ENCODE measurements around the gene ALOXE3.
A peak's percentile ranks its signal among the peaks of the same experiment; 100 is the strongest.

ALOXE3 gene

GRCh38 chr17:8125947-8126490, 7.7 kb upstream of the ALOXE3 start:
- ATAC-seq, result no peak
- TF ChIP-seq ZC3H10 (CRISPR knock-in tag; IDR thresholded peaks at IDR 0.05) (no peak), ZFP3 (CRISPR knock-in tag; IDR thresholded peaks at IDR 0.05) (no peak), PPARA (CRISPR knock-in tag; IDR thresholded peaks at IDR 0.05; ENCODE audit: borderline replicate concordance) (no peak), SNAI2 (CRISPR knock-in tag; IDR thresholded peaks at IDR 0.05) (no peak), ZNF8 (CRISPR knock-in tag; IDR thresholded peaks at IDR 0.05) (no peak), ARNTL (CRISPR knock-in tag; IDR thresholded peaks at IDR 0.05; ENCODE audit: borderline replicate concordance, low read depth) (no peak), BACH2 (CRISPR knock-in tag; IDR thresholded peaks at IDR 0.05; ENCODE audit: borderline replicate concordance) (no peak), CSRNP3 (CRISPR knock-in tag; IDR thresholded peaks at IDR 0.05) (no peak), ZNF565 (CRISPR knock-in tag; conservative IDR thresholded peaks at IDR 0.05; ENCODE audit: low read depth) (no peak), GLIS3 (CRISPR knock-in tag; IDR thresholded peaks at IDR 0.05) (no peak), ESRRG (CRISPR knock-in tag; IDR thresholded peaks at IDR 0.05) (no peak), CSDC2 (CRISPR knock-in tag; IDR thresholded peaks at IDR 0.05) (no peak), RARB (CRISPR knock-in tag; IDR thresholded peaks at IDR 0.05) (no peak), TOX (CRISPR knock-in tag; IDR thresholded peaks at IDR 0.05; ENCODE audit: borderline replicate concordance) (no peak), PATZ1 (CRISPR knock-in tag; IDR thresholded peaks at IDR 0.05; ENCODE audit: borderline replicate concordance) (no peak), ISL1 (CRISPR knock-in tag; IDR thresholded peaks at IDR 0.05) (no peak), CREB5 (CRISPR knock-in tag; IDR thresholded peaks at IDR 0.05; ENCODE audit: low read depth) (no peak)

GRCh38 chr17:8125154-8125946, 7.0 kb upstream of the ALOXE3 start:
- peak; percentile 9 for ATAC-seq
- no peak for TF ChIP-seq CREB5 (CRISPR knock-in tag; IDR thresholded peaks at IDR 0.05; ENCODE audit: low read depth)
- no peak for TF ChIP-seq TOX (CRISPR knock-in tag; IDR thresholded peaks at IDR 0.05; ENCODE audit: borderline replicate concordance)
- no peak for TF ChIP-seq PATZ1 (CRISPR knock-in tag; IDR thresholded peaks at IDR 0.05; ENCODE audit: borderline replicate concordance)
- no peak for TF ChIP-seq ARNTL (CRISPR knock-in tag; IDR thresholded peaks at IDR 0.05; ENCODE audit: borderline replicate concordance, low read depth)
- TF ChIP-seq ZNF565 (CRISPR knock-in tag; conservative IDR thresholded peaks at IDR 0.05; ENCODE audit: low read depth), result no peak
- no peak for TF ChIP-seq BACH2 (CRISPR knock-in tag; IDR thresholded peaks at IDR 0.05; ENCODE audit: borderline replicate concordance)
- no peak for TF ChIP-seq GLIS3 (CRISPR knock-in tag; IDR thresholded peaks at IDR 0.05)
- TF ChIP-seq RARB (CRISPR knock-in tag; IDR thresholded peaks at IDR 0.05), result no peak

- TF ChIP-seq CREB5 (CRISPR knock-in tag; IDR thresholded peaks at IDR 0.05; ENCODE audit: low read depth), result no peak
- no peak for TF ChIP-seq BACH2 (CRISPR knock-in tag; IDR thresholded peaks at IDR 0.05; ENCODE audit: borderline replicate concordance)
- TF ChIP-seq ZC3H10 (CRISPR knock-in tag; IDR thresholded peaks at IDR 0.05), result no peak
- no peak for TF ChIP-seq ARNTL (CRISPR knock-in tag; IDR thresholded peaks at IDR 0.05; ENCODE audit: borderline replicate concordance, low read depth)
- TF ChIP-seq OSR1 (CRISPR knock-in tag; IDR thresholded peaks at IDR 0.05), result no peak
- no peak for TF ChIP-seq ESRRG (CRISPR knock-in tag; IDR thresholded peaks at IDR 0.05)
- no peak for TF ChIP-seq PPARA (CRISPR knock-in tag; IDR thresholded peaks at IDR 0.05; ENCODE audit: borderline replicate concordance)
- TF ChIP-seq ZNF565 (CRISPR knock-in tag; conservative IDR thresholded peaks at IDR 0.05; ENCODE audit: low read depth), result no peak
- TF ChIP-seq ZNF70 (CRISPR knock-in tag; IDR thresholded peaks at IDR 0.05), result no peak
- TF ChIP-seq TOX (CRISPR knock-in tag; IDR thresholded peaks at IDR 0.05; ENCODE audit: borderline replicate concordance), result no peak
- no peak for TF ChIP-seq ZFP30 (CRISPR knock-in tag; IDR thresholded peaks at IDR 0.05)
- no peak for TF ChIP-seq TCF4 (CRISPR knock-in tag; IDR thresholded peaks at IDR 0.05; ENCODE audit: borderline replicate concordance)
- TF ChIP-seq ZFP3 (CRISPR knock-in tag; IDR thresholded peaks at IDR 0.05), result no peak
- no peak for TF ChIP-seq CSDC2 (CRISPR knock-in tag; IDR thresholded peaks at IDR 0.05)
- TF ChIP-seq POU6F1 (CRISPR knock-in tag; IDR thresholded peaks at IDR 0.05; ENCODE audit: borderline replicate concordance, low read depth), result no peak
- no peak for TF ChIP-seq RARB (CRISPR knock-in tag; IDR thresholded peaks at IDR 0.05)
- TF ChIP-seq GLIS3 (CRISPR knock-in tag; IDR thresholded peaks at IDR 0.05), result no peak
Observed at GRCh38 chr17:8124350-8125153, 6.2 kb upstream of the ALOXE3 start.

More at GRCh38 chr17:8124350-8125153, 6.2 kb upstream of the ALOXE3 start:
- ATAC-seq, result no peak

Data from SK-N-SH treated with all-trans-retinoic acid at 6 μM for 48 hours (cell line).